ENCODE data around the gene GAA. TPM values are rescaled to one million over a fixed set of nuclear protein-coding genes. Genes with fewer than 3 reads are reported as not detected.

Gene GAA
- total RNA-seq, 1 experiment from 2014 or later, result 30.3 TPM

DNA sequence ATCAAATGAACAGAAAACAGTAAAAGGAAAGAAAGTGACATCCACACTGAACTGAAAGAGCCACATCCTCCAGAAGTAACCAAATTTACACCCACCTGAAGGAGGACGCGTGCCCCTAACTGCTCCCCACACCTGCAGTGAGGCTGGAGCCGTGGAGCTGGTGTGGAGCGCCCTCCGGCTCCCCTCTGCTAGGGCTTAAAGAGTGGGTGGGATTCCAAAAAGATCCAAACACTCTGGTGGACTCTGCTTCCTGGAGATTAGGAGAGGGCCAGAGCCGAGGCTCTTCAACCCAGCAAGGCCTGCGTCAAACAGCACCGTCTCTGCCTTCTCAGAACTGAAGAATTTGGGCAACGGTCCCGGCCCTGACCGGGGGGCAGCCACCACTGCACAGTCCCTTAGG, 49.7 kb upstream of the GAA start:
- Mint-ChIP-seq H3K9me3 (no peaks in the 10 kb centered on the region), H3K27ac (no peak overlapping the region), H3K27me3 (ENCODE audit: low read depth) (no peaks in the 10 kb centered on the region), H3K36me3 (ENCODE audit: insufficient read depth in 1 of 3, low read depth in 3 of 3) (peaks cover 2 to 13% (median 4%) of the 10 kb centered on the region in 3 experiments; a peak in 5 of 7 replicates), H3K4me3 (no peak overlapping the region), H3K4me1 (peaks cover 15 to 21% of the 10 kb centered on the region in 2 experiments)
- H3K4ac ChIP-seq (ENCODE audit: low read depth, low read length), result no peak overlapping the region
- no peaks in the 10 kb centered on the region for H3K9me3 ChIP-seq (ENCODE audit: control insufficient read depth, low read depth, low read length)
- no peak overlapping the region for H2BK120ac ChIP-seq (ENCODE audit: low read depth, low read length, poor library complexity, severe bottlenecking)
- no peak overlapping the region for H2BK12ac ChIP-seq (ENCODE audit: insufficient read length, low read depth, low read length)
- H3K18ac ChIP-seq (ENCODE audit: insufficient read length, low read depth, low read length), result no peak overlapping the region
- H3K14ac ChIP-seq (ENCODE audit: insufficient read depth, low read length), result no peak overlapping the region
- no peak for TF ChIP-seq CTCF (conservative IDR thresholded peaks at IDR 0.05)
- H3K56ac ChIP-seq (ENCODE audit: insufficient read length, low read depth, low read length), result no peak overlapping the region
- WGBS (ENCODE audit: extremely low coverage, insufficient read length, low lambda C conversion rate), result no CpG with 5 or more reads among the region's 11 CpGs
- no peak overlapping the region for H2BK15ac ChIP-seq (ENCODE audit: low read depth, low read length)
- no peak overlapping the region for H3K27ac ChIP-seq (ENCODE audit: insufficient read length, low read depth, low read length)
- H4K5ac ChIP-seq (ENCODE audit: insufficient read length, low read depth, low read length), result no peak overlapping the region
- DNase-seq, result no peak
- H4K91ac ChIP-seq (ENCODE audit: insufficient read length, low read depth, low read length), result no peak overlapping the region
- H2AFZ ChIP-seq (ENCODE audit: low read length), result no peak overlapping the region
- H2AK5ac ChIP-seq (ENCODE audit: insufficient read length, low read length), result no peak overlapping the region
- no peaks in the 10 kb centered on the region for H3K23me2 ChIP-seq (ENCODE audit: insufficient read length, low read depth, low read length, poor library complexity, severe bottlenecking)
- H3K9ac ChIP-seq (ENCODE audit: extremely low read depth, insufficient read length, low read length), result no peak overlapping the region
- H3T11ph ChIP-seq (ENCODE audit: low read length), result no peak overlapping the region
- no peak overlapping the region for H4K8ac ChIP-seq (replicated peaks; ENCODE audit: insufficient read length, low read depth, low read length)
- no peaks in the 10 kb centered on the region for H4K20me1 ChIP-seq (ENCODE audit: control insufficient read depth, insufficient read depth, insufficient read length)
- no peak overlapping the region for H3K4me2 ChIP-seq (ENCODE audit: insufficient read depth, insufficient read length, low read length)
- H3K79me2 ChIP-seq (ENCODE audit: insufficient read depth, low read length), result no peaks in the 10 kb centered on the region
- no peaks in the 10 kb centered on the region for H3K79me1 ChIP-seq (ENCODE audit: insufficient read depth, low read depth, low read length, poor library complexity, severe bottlenecking)
- no peak overlapping the region for H2BK20ac ChIP-seq (ENCODE audit: low read depth, low read length, poor library complexity, severe bottlenecking)
- H2BK5ac ChIP-seq (ENCODE audit: insufficient read length, low read length), result no peak overlapping the region
- H3K23ac ChIP-seq (ENCODE audit: insufficient read length, low read depth, low read length), result no peak overlapping the region
- H3K4me1 ChIP-seq (ENCODE audit: insufficient read depth, low read length), result no peaks in the 10 kb centered on the region
- H3K27me3 ChIP-seq (ENCODE audit: insufficient read depth, low read length), result no peaks in the 10 kb centered on the region

All from H9 (cell line).